IMR-90 (cell line): ENCODE results near the gene EIF4G3.

Experiments
- POLR2A ChIP-seq: IDR thresholded peaks from 2 replicates; pipeline ENCODE4 v1.6.1; 2012; ENCODE audit warnings: mild to moderate bottlenecking, low read depth, low read length
- TF ChIP-seq, protein P1 (sequence below): fragments of 150-350 bp; IDR thresholded peaks from 2 replicates; pipeline ENCODE4 v1.6.1; 2017; ENCODE audit warnings: mild to moderate bottlenecking, antibody characterized with exemption, low read length, low read depth
- TF ChIP-seq, protein P2 (sequence below): conservative IDR thresholded peaks from 2 replicates; pipeline ENCODE4 v1.5.1; 2012; ENCODE audit warnings: mild to moderate bottlenecking, low read depth, low read length, improper control_type of control experiment

DNA sequence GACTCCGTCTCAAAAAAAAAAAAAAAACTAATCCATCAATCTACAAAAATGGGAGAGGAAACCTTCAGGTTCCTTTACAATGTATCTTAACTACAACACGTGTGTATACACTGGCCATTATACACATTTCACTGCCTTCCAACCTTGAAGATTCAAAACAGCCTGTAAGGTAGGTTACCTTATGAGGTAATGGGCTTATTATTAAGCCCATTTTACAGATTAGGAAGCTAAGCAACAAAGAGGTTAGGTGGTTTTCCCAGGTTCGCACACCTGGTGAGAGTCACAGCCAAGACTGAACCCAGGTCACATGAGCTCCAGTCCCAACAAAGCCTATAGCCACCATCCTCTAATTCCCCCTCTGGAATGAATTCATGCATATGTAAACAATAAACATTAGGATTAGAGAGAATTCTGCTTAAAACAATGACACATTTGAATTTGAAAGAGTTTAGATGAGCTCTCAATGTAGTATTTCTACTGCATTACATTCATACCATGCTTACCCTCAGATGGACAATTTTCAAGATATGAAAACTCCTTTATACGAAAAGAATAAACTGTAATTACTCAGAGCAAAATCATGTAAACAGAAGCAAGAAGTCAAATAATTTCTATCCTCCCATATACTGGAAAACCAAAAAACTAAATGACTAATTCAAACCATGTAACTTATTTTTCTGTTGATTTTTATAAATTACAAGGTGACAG lies 54.8 kb downstream of the EIF4G3 start:
- TF ChIP-seq, protein P1, sequence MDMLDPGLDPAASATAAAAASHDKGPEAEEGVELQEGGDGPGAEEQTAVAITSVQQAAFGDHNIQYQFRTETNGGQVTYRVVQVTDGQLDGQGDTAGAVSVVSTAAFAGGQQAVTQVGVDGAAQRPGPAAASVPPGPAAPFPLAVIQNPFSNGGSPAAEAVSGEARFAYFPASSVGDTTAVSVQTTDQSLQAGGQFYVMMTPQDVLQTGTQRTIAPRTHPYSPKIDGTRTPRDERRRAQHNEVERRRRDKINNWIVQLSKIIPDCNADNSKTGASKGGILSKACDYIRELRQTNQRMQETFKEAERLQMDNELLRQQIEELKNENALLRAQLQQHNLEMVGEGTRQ = no peak
- TF ChIP-seq, protein P2, sequence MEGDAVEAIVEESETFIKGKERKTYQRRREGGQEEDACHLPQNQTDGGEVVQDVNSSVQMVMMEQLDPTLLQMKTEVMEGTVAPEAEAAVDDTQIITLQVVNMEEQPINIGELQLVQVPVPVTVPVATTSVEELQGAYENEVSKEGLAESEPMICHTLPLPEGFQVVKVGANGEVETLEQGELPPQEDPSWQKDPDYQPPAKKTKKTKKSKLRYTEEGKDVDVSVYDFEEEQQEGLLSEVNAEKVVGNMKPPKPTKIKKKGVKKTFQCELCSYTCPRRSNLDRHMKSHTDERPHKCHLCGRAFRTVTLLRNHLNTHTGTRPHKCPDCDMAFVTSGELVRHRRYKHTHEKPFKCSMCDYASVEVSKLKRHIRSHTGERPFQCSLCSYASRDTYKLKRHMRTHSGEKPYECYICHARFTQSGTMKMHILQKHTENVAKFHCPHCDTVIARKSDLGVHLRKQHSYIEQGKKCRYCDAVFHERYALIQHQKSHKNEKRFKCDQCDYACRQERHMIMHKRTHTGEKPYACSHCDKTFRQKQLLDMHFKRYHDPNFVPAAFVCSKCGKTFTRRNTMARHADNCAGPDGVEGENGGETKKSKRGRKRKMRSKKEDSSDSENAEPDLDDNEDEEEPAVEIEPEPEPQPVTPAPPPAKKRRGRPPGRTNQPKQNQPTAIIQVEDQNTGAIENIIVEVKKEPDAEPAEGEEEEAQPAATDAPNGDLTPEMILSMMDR = no peak
- no peak for TF ChIP-seq POLR2A
